BLaER1 treated with 17β-estradiol and CSF1 and Interleukin-3, amounts not matched to agents 10 nM and 100 nM (cell line): Measurements from ENCODE around the gene PCNX3.

Source experiments
- H3K27ac ChIP-seq, 11 experiments: shearing (Covaris generic); formaldehyde crosslinking; 2 replicates each; pipeline ENCODE4 v1.8.1; 2022
- H3K27me3 ChIP-seq, 11 experiments: shearing (Covaris generic); formaldehyde crosslinking; 2 replicates each; pipeline ENCODE4 v1.8.1; 2022
- H3K36me3 ChIP-seq, 11 experiments: shearing (Covaris generic); formaldehyde crosslinking; 2 replicates each; pipeline ENCODE4 v1.8.1; 2022
- H3K4me1 ChIP-seq, 10 experiments: shearing (Covaris generic); formaldehyde crosslinking; 2 replicates each; pipeline ENCODE4 v1.8.1; 2022
- H3K4me2 ChIP-seq, 11 experiments: shearing (Covaris generic); formaldehyde crosslinking; 2 replicates each; pipeline ENCODE4 v1.8.1; 2022
- H3K4me3 ChIP-seq, 10 experiments: shearing (Covaris generic); formaldehyde crosslinking; 2 replicates each; pipeline ENCODE4 v1.8.1; 2022
- H3K9ac ChIP-seq, 11 experiments: shearing (Covaris generic); formaldehyde crosslinking; 2 replicates each; pipeline ENCODE4 v1.8.1; 2022
- H3K9me3 ChIP-seq, 11 experiments: shearing (Covaris generic); formaldehyde crosslinking; replicated peaks in 1 of 11; 2 replicates each; pipeline ENCODE4 v1.8.1; 2022
- H4K20me1 ChIP-seq, 11 experiments: shearing (Covaris generic); formaldehyde crosslinking; 2 replicates each; pipeline ENCODE4 v1.8.1; 2022
- Cebpa-rat ChIP-seq, 11 experiments: shearing (Covaris generic); IDR thresholded peaks; 2 replicates each; pipeline ENCODE4 v1.8.1; 2022

PCNX3 gene

GRCh38 chr11:65640483-65641296 is 25.1 kb downstream of the PCNX3 start:
- H4K20me1 ChIP-seq: peaks cover 0 to 62% (median 32%) of the 10 kb centered on the region in 11 experiments; a peak in 14 of 22 replicates
- H3K9ac ChIP-seq: peak overlapping the region; percentile 82 to 96 (median 88)
- no peaks in the 10 kb centered on the region for H3K27me3 ChIP-seq
- H3K4me2 ChIP-seq: peak overlapping the region; percentile 89 to 100 (median 98)
- TF ChIP-seq Cebpa-rat (IDR thresholded peaks at IDR 0.05): no peak
- H3K9me3 ChIP-seq: no peaks in the 10 kb centered on the region
- H3K36me3 ChIP-seq: peaks cover 52 to 69% (median 63%) of the 10 kb centered on the region in 11 experiments
- H3K4me3 ChIP-seq: peak overlapping the region; percentile 62 to 94 (median 76)
- peak overlapping the region; percentile 87 to 100 (median 97) for H3K27ac ChIP-seq
- H3K4me1 ChIP-seq: peaks cover 62 to 76% (median 68%) of the 10 kb centered on the region in 10 experiments

GRCh38 chr11:65641297-65642013 is 25.9 kb downstream of the PCNX3 start:
- Histone ChIP-seq H3K4me1 (peaks cover 59 to 72% (median 67%) of the 10 kb centered on the region in 10 experiments), H3K9ac (peak overlapping the region; percentile 82 to 96 (median 88)), H3K4me2 (peak overlapping the region; percentile 89 to 100 (median 98)), H3K27ac (peak overlapping the region; percentile 87 to 100 (median 97)), H4K20me1 (peaks cover 0 to 65% (median 37%) of the 10 kb centered on the region in 11 experiments; a peak in 14 of 22 replicates), H3K9me3 (no peaks in the 10 kb centered on the region), H3K27me3 (no peaks in the 10 kb centered on the region), H3K4me3 (peak overlapping the region; percentile 62 to 94 (median 76)), H3K36me3 (peaks cover 52 to 69% (median 63%) of the 10 kb centered on the region in 11 experiments)
- TF ChIP-seq Cebpa-rat (IDR thresholded peaks at IDR 0.05): no peak

- Histone ChIP-seq H3K4me2 (peak overlapping the region; percentile 89 to 100 (median 98)), H3K4me1 (peaks cover 52 to 65% (median 62%) of the 10 kb centered on the region in 10 experiments), H3K4me3 (peak overlapping the region in 9 of 10 experiments; percentile 62 to 83 (median 75); a peak in 18 of 20 replicates)
Measured at GRCh38 chr11:65642014-65642671, 26.6 kb downstream of the PCNX3 start.

GRCh38 chr11:65643971-65644370 is 28.4 kb downstream of the PCNX3 start:
- Histone ChIP-seq H3K36me3 (peaks cover 70 to 82% (median 78%) of the 10 kb centered on the region in 11 experiments), H3K4me1 (peaks cover 46 to 59% (median 50%) of the 10 kb centered on the region in 10 experiments), H3K9me3 (no peaks in the 10 kb centered on the region), H3K27me3 (no peaks in the 10 kb centered on the region), H3K27ac (peak overlapping the region in 1 of 11 experiments; percentile 99; a peak in 1 of 22 replicates), H4K20me1 (peaks cover 0 to 75% (median 44%) of the 10 kb centered on the region in 11 experiments; a peak in 15 of 22 replicates), H3K4me3 (no peak overlapping the region), H3K9ac (peak overlapping the region in 3 of 11 experiments; percentile 8 to 96 (median 86); a peak in 2 of 22 replicates), H3K4me2 (peak overlapping the region in 2 of 11 experiments; percentile 95 to 99; a peak in 1 of 22 replicates)
- no peak for TF ChIP-seq Cebpa-rat (IDR thresholded peaks at IDR 0.05)

More at GRCh38 chr11:65642014-65642671, 26.6 kb downstream of the PCNX3 start:
- H3K27ac ChIP-seq: peak overlapping the region in 8 of 11 experiments; percentile 94 to 100 (median 98); a peak in 16 of 22 replicates
- H3K36me3 ChIP-seq: peaks cover 52 to 69% (median 63%) of the 10 kb centered on the region in 11 experiments
- no peaks in the 10 kb centered on the region for H3K9me3 ChIP-seq
- H4K20me1 ChIP-seq: peaks cover 0 to 65% (median 39%) of the 10 kb centered on the region in 11 experiments; a peak in 14 of 22 replicates
- H3K27me3 ChIP-seq: no peaks in the 10 kb centered on the region
- H3K9ac ChIP-seq: peak overlapping the region; percentile 82 to 96 (median 88); a peak in 19 of 22 replicates
- TF ChIP-seq Cebpa-rat (IDR thresholded peaks at IDR 0.05): no peak

GRCh38 chr11:65644837-65645236 is 29.3 kb downstream of the PCNX3 start:
- Histone ChIP-seq H3K36me3 (peaks cover 78 to 91% (median 87%) of the 10 kb centered on the region in 11 experiments), H3K4me3 (no peak overlapping the region), H3K27ac (peak overlapping the region in 3 of 11 experiments; percentile 3 to 15 (median 10); a peak in 1 of 22 replicates), H3K9ac (peak overlapping the region in 3 of 11 experiments; percentile 1 to 18 (median 18); a peak in 1 of 22 replicates), H3K27me3 (no peaks in the 10 kb centered on the region), H3K4me1 (peaks cover 46 to 59% (median 50%) of the 10 kb centered on the region in 10 experiments), H3K4me2 (no peak overlapping the region), H4K20me1 (peaks cover 2 to 83% (median 53%) of the 10 kb centered on the region in 11 experiments; a peak in 18 of 22 replicates), H3K9me3 (no peaks in the 10 kb centered on the region)
- no peak for TF ChIP-seq Cebpa-rat (IDR thresholded peaks at IDR 0.05)

GRCh38 chr11:65645710-65646109 is 30.1 kb downstream of the PCNX3 start:
- H3K36me3 ChIP-seq: peaks cover 87 to 100% (median 96%) of the 10 kb centered on the region in 11 experiments
- TF ChIP-seq Cebpa-rat (IDR thresholded peaks at IDR 0.05): no peak
- H3K4me2 ChIP-seq: no peak overlapping the region
- H3K9ac ChIP-seq: 0 out of 22 replicates have a peak overlapping the region, but pooled peaks of 1 of the 11 experiments have one; percentile 1
- H4K20me1 ChIP-seq: peaks cover 11 to 92% (median 62%) of the 10 kb centered on the region in 11 experiments; a peak in 18 of 22 replicates
- H3K27me3 ChIP-seq: no peaks in the 10 kb centered on the region
- H3K9me3 ChIP-seq: no peaks in the 10 kb centered on the region
- H3K4me1 ChIP-seq: peaks cover 46 to 59% (median 50%) of the 10 kb centered on the region in 10 experiments
- no peak overlapping the region for H3K4me3 ChIP-seq
- H3K27ac ChIP-seq: 0 out of 22 replicates have a peak overlapping the region, but pooled peaks of 1 of the 11 experiments have one; percentile 15

- H3K4me2 ChIP-seq: no peak overlapping the region
- peaks cover 16 to 96% (median 69%) of the 10 kb centered on the region in 11 experiments; a peak in 18 of 22 replicates for H4K20me1 ChIP-seq
- no peak overlapping the region for H3K27ac ChIP-seq
- no peak overlapping the region for H3K9ac ChIP-seq
- peaks cover 89 to 100% (median 100%) of the 10 kb centered on the region in 11 experiments for H3K36me3 ChIP-seq
- no peak overlapping the region for H3K4me3 ChIP-seq
- TF ChIP-seq Cebpa-rat (IDR thresholded peaks at IDR 0.05): no peak
- H3K27me3 ChIP-seq: no peaks in the 10 kb centered on the region
- no peaks in the 10 kb centered on the region for H3K9me3 ChIP-seq
- peaks cover 46 to 59% (median 50%) of the 10 kb centered on the region in 10 experiments for H3K4me1 ChIP-seq
Measured at GRCh38 chr11:65646288-65646957, 30.8 kb downstream of the PCNX3 start.
